K562 treated with DMSO at 1 percent for 24 hours (cell line): ENCODE results near the gene INKA1. TPM values are rescaled to one million over a fixed set of nuclear protein-coding genes. Genes with fewer than 3 reads are reported as not detected.

Experiments
- total RNA-seq: library from RNA; unstranded; fragments of 300-600 nt; gene quantifications from 2 replicates; pipeline ENCODE4 v1.2.3, GENCODE V29; 2022; ENCODE audit warnings: low read depth; ENCODE audit not compliant: insufficient read depth

INKA1 gene
- total RNA-seq = 2.8 and 4.2 TPM in 2 replicates

DNA sequence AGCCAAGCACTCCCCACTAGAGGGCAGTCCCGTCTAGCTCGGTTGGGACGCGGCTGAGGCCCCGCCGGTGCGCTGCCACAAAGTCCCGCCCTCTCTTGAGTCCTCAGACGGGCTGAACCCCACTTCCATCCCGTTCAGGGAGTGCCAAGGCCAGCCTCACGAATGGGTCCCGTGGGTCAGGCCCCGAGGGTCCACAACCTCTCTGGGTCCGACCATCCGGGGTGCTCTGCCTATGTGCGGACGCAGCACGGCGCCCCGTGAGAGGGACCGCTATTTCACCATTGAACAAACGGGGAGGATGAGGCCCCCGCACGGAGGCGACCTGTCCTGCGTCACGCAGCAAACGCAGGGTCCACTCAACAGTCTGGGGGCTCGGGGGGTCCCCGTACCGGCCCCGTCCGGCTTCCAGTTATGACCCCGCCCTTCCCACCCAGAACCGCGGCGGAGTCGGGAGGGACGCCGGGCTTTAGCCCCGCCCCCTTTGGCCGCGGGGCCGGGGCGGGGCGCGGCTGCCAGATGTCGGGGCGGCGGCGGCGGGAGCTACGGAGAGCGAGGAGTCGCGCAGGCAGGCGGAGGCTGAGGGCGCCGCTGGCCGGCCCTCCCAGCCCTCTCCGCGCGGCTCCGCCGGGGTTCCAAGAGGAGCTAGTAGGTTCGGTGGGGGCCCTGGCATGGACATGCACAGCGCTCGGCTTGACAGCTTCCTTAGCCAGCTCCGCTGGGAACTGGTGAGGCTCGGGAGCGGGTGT lies at the start of gene INKA1:
INKA1 (plus strand) TSS at position 543 of the 746 bp plus-strand sequence; CDS start at position 675, 132 bp downstream.

DNA sequence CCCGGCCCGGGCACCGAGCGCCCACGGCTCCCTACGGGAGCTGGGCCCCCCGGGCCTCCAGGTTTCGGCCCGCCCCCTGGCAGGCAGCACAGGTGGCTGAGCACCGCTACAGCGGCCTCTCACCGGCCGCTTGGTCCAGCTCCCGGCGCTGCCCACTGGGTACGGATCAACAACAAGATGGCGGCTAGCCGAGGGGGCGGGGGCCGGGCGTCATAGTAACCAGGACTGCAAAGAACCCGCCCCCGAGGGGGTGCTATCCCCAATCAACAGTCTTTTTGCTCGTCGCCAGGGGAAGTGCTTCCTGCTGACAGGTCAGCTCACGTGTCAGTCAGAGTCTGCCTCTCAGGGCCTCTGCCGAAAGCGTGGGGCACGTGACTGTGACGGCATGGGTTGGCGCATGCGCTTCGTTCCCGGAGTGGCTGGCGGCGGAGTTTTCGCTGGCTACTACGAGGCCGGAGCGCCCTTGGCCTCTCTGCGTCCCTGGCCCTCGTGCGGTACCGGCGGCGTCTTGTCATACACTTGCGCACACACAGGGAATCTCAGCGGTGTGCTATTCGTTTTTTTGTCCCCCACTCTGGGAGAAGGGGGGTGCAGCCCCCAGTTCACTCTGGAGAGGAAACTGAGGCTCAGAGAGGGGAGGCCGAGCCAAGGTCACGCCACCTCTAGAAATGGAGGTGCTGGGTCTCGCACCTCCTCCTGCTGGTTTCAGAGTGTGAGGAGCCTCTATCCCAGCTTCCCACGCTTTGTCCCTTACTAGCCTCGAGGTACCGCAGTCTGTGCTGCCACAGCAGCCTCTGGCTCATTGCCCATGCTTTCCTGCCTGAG lies 16.5 kb upstream of the INKA1 start, which contains the start of gene IP6K1:
IP6K1 (minus strand) TSS at position 186 of the 825 bp plus-strand sequence. CDS start 38,502 bp downstream, outside the sequence.

DNA sequence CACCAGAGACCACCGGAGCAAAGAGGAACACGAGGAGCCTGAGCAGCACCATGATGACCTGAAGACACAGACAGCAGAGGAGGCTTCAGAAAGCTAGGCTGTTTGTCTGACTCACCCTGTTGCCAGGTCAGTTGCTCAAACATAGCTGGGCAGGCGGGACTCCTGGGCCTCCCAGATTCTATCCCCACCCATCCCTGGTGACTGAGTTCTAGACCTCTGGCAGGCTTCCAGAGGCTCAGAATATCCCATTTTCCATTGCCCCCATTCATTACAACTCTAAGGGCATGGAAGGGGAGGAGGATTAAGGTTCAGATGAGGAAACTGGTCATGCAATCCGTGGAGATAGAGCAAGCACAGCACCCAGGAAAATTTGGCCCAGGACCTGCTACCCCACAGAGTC lies 3.3 kb upstream of the INKA1 start, which contains the start of gene CDHR4:
CDHR4 (minus strand) TSS at position 113 of the 400 bp plus-strand sequence; CDS start at position 52, 61 bp downstream.

DNA sequence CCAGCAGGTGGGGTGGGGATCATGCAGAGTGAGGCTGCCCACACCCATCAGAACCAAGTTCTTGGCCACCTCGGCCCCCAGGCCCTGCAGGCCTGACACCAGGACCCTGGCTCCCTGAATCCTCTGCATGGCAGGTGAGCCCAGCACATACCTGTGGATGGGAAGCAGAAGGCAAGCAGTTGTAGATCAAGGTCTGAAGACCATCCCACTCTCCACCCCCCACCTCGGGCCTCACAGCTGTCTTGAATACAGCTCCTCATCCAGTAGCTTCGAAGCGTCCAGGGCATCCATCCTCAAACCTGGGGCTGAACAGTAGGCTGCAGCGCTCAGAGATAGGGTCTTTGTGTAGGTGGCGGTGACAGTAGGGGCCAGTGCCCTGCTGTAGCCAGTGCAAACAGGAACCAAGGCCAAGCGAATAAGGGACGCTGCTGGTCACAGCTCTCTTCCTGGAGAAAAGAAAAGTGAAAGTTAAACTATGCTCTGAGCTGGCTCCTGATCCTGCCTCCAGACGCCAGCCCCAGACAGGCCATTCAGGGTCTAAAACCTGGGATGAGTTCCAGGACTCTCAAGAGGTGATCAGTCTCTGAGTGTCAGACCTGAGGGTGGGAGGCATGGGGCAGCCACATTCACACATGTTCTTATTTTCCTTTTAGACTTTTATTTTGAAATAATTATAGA lies 10.6 kb downstream of the INKA1 start, which contains the start of gene UBA7:
UBA7 (minus strand) TSS at position 457 of the 678 bp plus-strand sequence; CDS start at position 291, 166 bp downstream.

Other genes with a start within 250 kb of the INKA1 start
- gene BSN, start 248.8 kb upstream of the INKA1 start, total RNA-seq = 0.15 and 0.22 TPM in 2 replicates
- gene APEH, start 128.9 kb upstream of the INKA1 start, total RNA-seq = 158 and 162 TPM in 2 replicates
- gene MST1, start 113.8 kb upstream of the INKA1 start, total RNA-seq = 1.8 and 3.8 TPM in 2 replicates
- gene RNF123, start 113.7 kb upstream of the INKA1 start, total RNA-seq = 40.0 and 41.8 TPM in 2 replicates
- gene AMIGO3, start 83.6 kb upstream of the INKA1 start, total RNA-seq = 5.7 and 8.4 TPM in 2 replicates
- gene GMPPB, start 79.3 kb upstream of the INKA1 start, total RNA-seq = 18.7 and 20.7 TPM in 2 replicates
- 36.0 and 40.6 TPM in 2 replicates for gene IP6K1, start 16.7 kb upstream of the INKA1 start, total RNA-seq
- gene CDHR4, start 3.4 kb upstream of the INKA1 start, total RNA-seq = 0.37 TPM in 1 of 2 replicates, not detected in the other
- 18.5 and 21.1 TPM in 2 replicates for gene UBA7, start 10.7 kb downstream of the INKA1 start, total RNA-seq
- gene TRAIP, start 53.3 kb downstream of the INKA1 start, total RNA-seq = 22.9 and 24.3 TPM in 2 replicates
- gene CAMKV, start 66.6 kb downstream of the INKA1 start, total RNA-seq = 0.20 and 0.76 TPM in 2 replicates
- gene MST1R, start 100.6 kb downstream of the INKA1 start, total RNA-seq = 5.2 and 9.9 TPM in 2 replicates
- gene MON1A, start 126.5 kb downstream of the INKA1 start, total RNA-seq = 14.4 and 14.5 TPM in 2 replicates
- gene RBM6, start 136.9 kb downstream of the INKA1 start, total RNA-seq = 29.5 and 31.5 TPM in 2 replicates